ENCODE results near the gene NFIB. TPM values are rescaled to one million over a fixed set of nuclear protein-coding genes. Genes with fewer than 3 reads are reported as not detected.

Gene NFIB
- total RNA-seq, 4 donors from 2014 or later: 61.0 to 68.3 (median 65.4) TPM

- Histone ChIP-seq H3K36me3 (no peaks in the 10 kb centered on the region), H3K9me3 (no peaks in the 10 kb centered on the region), H3K4me3 (no peak overlapping the region), H3K4me1 (peaks cover 0 to 81% (median 0%) of the 10 kb centered on the region in 3 donors), H3K27me3 (no peaks in the 10 kb centered on the region), H3K27ac (peak overlapping the region in 1 of 4 donors; percentile 25)
- no peak for ATAC-seq
- WGBS, 2 donors (ENCODE audit: low coverage in 1 of 2): 63 to 66% methylated on average over 6 to 7 of the region's 7 CpGs
- TF ChIP-seq CTCF (IDR thresholded peaks at IDR 0.05) (no peak), POLR2A (IDR thresholded peaks at IDR 0.05) (no peak), EP300 (IDR thresholded peaks at IDR 0.05) (no peak), POLR2AphosphoS5 (IDR thresholded peaks at IDR 0.05) (no peak)
These were observed 17.3 kb downstream of the NFIB start for GRCh38 chr9:14296495-14297113.

- no peak for ATAC-seq
- WGBS, 2 donors (ENCODE audit: low coverage in 1 of 2): 72 to 94% methylated on average over 8 of the region's 8 CpGs
- Histone ChIP-seq H3K4me3 (no peak overlapping the region), H3K9me3 (no peaks in the 10 kb centered on the region), H3K4me1 (peaks cover 0 to 78% (median 0%) of the 10 kb centered on the region in 3 donors), H3K27ac (no peak overlapping the region), H3K36me3 (no peaks in the 10 kb centered on the region), H3K27me3 (no peaks in the 10 kb centered on the region)
- TF ChIP-seq POLR2AphosphoS5 (IDR thresholded peaks at IDR 0.05): no peak
- no peak for TF ChIP-seq CTCF (IDR thresholded peaks at IDR 0.05)
- no peak for TF ChIP-seq POLR2A (IDR thresholded peaks at IDR 0.05)
- TF ChIP-seq EP300 (IDR thresholded peaks at IDR 0.05): no peak
These were observed 19.3 kb downstream of the NFIB start for GRCh38 chr9:14294659-14295058.

GRCh38 chr9:14293801-14294200 is 20.1 kb downstream of the NFIB start:
- Histone ChIP-seq H3K27me3 (no peaks in the 10 kb centered on the region), H3K27ac (peak overlapping the region in 1 of 4 donors; percentile 25), H3K9me3 (no peaks in the 10 kb centered on the region), H3K4me1 (peaks cover 0 to 72% (median 0%) of the 10 kb centered on the region in 3 donors), H3K36me3 (no peaks in the 10 kb centered on the region), H3K4me3 (no peak overlapping the region)
- no peak for ATAC-seq
- TF ChIP-seq EP300 (IDR thresholded peaks at IDR 0.05) (no peak), POLR2AphosphoS5 (IDR thresholded peaks at IDR 0.05) (no peak), POLR2A (IDR thresholded peaks at IDR 0.05) (no peak), CTCF (IDR thresholded peaks at IDR 0.05) (no peak)
- 21 to 28% methylated on average over 3 of the region's 3 CpGs for WGBS, 2 donors (ENCODE audit: low coverage in 1 of 2)

GRCh38 chr9:14292181-14292739 is 21.7 kb downstream of the NFIB start:
- no peaks in the 10 kb centered on the region for H3K9me3 ChIP-seq
- no peak overlapping the region for H3K4me3 ChIP-seq
- H3K27ac ChIP-seq: no peak overlapping the region
- 29 to 30% methylated on average over 3 of the region's 3 CpGs for WGBS, 2 donors (ENCODE audit: low coverage in 1 of 2)
- H3K36me3 ChIP-seq: no peaks in the 10 kb centered on the region
- peaks cover 0 to 70% (median 0%) of the 10 kb centered on the region in 3 donors for H3K4me1 ChIP-seq
- ATAC-seq: no peak
- TF ChIP-seq EP300 (IDR thresholded peaks at IDR 0.05) (no peak), POLR2A (IDR thresholded peaks at IDR 0.05) (no peak), POLR2AphosphoS5 (IDR thresholded peaks at IDR 0.05) (no peak), CTCF (IDR thresholded peaks at IDR 0.05) (no peak)
- H3K27me3 ChIP-seq: no peaks in the 10 kb centered on the region

- TF ChIP-seq POLR2A (IDR thresholded peaks at IDR 0.05) (no peak), EP300 (IDR thresholded peaks at IDR 0.05) (no peak), POLR2AphosphoS5 (IDR thresholded peaks at IDR 0.05) (no peak), CTCF (IDR thresholded peaks at IDR 0.05) (no peak)
- Histone ChIP-seq H3K27ac (no peak overlapping the region), H3K27me3 (no peaks in the 10 kb centered on the region), H3K36me3 (no peaks in the 10 kb centered on the region), H3K9me3 (no peaks in the 10 kb centered on the region), H3K4me1 (peaks cover 0 to 57% (median 0%) of the 10 kb centered on the region in 3 donors), H3K4me3 (no peak overlapping the region)
- no peak for ATAC-seq
- 58 to 76% methylated on average over 3 of the region's 3 CpGs for WGBS, 2 donors (ENCODE audit: low coverage in 1 of 2)
These were observed 24.0 kb downstream of the NFIB start for GRCh38 chr9:14289916-14290315.

Data from gastroesophageal sphincter (tissue), 4 donors.